Activated CD4-positive, alpha-beta T cell treated with anti-CD3 and anti-CD28 coated beads for 36 hours (primary cell): ENCODE measurements around the gene TBC1D22B. TPM values are rescaled to one million over a fixed set of nuclear protein-coding genes. Genes with fewer than 3 reads are reported as not detected.
A peak's percentile ranks its signal among the peaks of the same experiment; 100 is the strongest.

Experiments used
- ATAC-seq: fragments of 200-7000 bp; cut with Tn5 transposase; one replicate; pipeline ENCODE4 v1.10.0; 2021; ENCODE audit warnings: mild to moderate bottlenecking, moderate library complexity
- CTCF ChIA-PET: fragments of 350-600 bp; sonication (Branson Sonifier 250); formaldehyde crosslinking; loops from one replicate; lab custom pipeline; 2021; ENCODE audit warnings: antibody characterized with exemption; lab: Charles Lee
- POLR2A ChIA-PET: fragments of 350-600 bp; sonication (Branson Sonifier 250); formaldehyde crosslinking; loops from one replicate; lab custom pipeline; 2021; ENCODE audit warnings: antibody characterized with exemption, inconsistent platforms; lab: Charles Lee
- DNase-seq: peaks from one replicate; pipeline ENCODE4 v3.0.0-alpha.2; 2020
- H3K27ac Mint-ChIP-seq: one replicate; pipeline ENCODE4 v1.8.0; 2021; ENCODE audit warnings: mixed read lengths
- H3K27me3 Mint-ChIP-seq: one replicate; pipeline ENCODE4 v1.8.0; 2021; ENCODE audit warnings: mixed read lengths
- H3K36me3 Mint-ChIP-seq: one replicate; pipeline ENCODE4 v1.8.0; 2021; ENCODE audit warnings: low read depth, mixed read lengths
- H3K4me1 Mint-ChIP-seq: one replicate; pipeline ENCODE4 v1.8.0; 2021; ENCODE audit warnings: mixed read lengths
- H3K4me3 Mint-ChIP-seq: one replicate; pipeline ENCODE4 v1.8.0; 2021; ENCODE audit warnings: mild to moderate bottlenecking, moderate library complexity, mixed read lengths
- H3K9me3 Mint-ChIP-seq: one replicate; pipeline ENCODE4 v1.8.0; 2021; ENCODE audit warnings: low read depth, mixed read lengths
- intact Hi-C, 2 experiments: fragments of 100-400 bp; cut with DNase I in 1 of 2; cut with micrococcal nuclease in 1 of 2; formaldehyde crosslinking; loops; one replicate each; pipeline versions ENCODE4 v1.14.2 to v1.15.1; 2022 to 2024; cut with DNase I, micrococcal nuclease
- total RNA-seq, 2 experiments: library from RNA; stranded (reverse); gene quantifications; one replicate each; pipeline ENCODE4 v1.2.3, GENCODE V29; 2021

Gene TBC1D22B
- total RNA-seq, 2 experiments from 2014 or later, result 14.9 to 17.0 TPM

GRCh38 chr6:37254881-37255280 is 2.7 kb upstream of the TBC1D22B start:
- ChIA-PET POLR2A (no interaction called here), CTCF (interaction anchor here (0.8 to 1.2 kb wide), 4 partner anchors 29 to 462 kb away, joined by 3 read pairs; no protein-coding TSS in a partner anchor)
- no peak for ATAC-seq
- peaks cover 23% of the 10 kb centered on the region for H3K4me1 Mint-ChIP-seq
- no peak overlapping the region for H3K27ac Mint-ChIP-seq
- no peaks in the 10 kb centered on the region for H3K9me3 Mint-ChIP-seq
- intact Hi-C loops, result loop anchor here in 1 of 2 experiments (5.0 kb wide), 1 partner anchor 33 kb away; no protein-coding TSS in a partner anchor
- DNase-seq, result no peak
- peaks cover 4% of the 10 kb centered on the region for H3K36me3 Mint-ChIP-seq
- H3K4me3 Mint-ChIP-seq, result no peak overlapping the region
- no peaks in the 10 kb centered on the region for H3K27me3 Mint-ChIP-seq

GRCh38 chr6:37256692-37257319 is 766 bp upstream of the TBC1D22B start:
- peaks cover 38% of the 10 kb centered on the region for H3K4me1 Mint-ChIP-seq
- intact Hi-C loops, result loop anchor here (1.0 to 5.0 kb wide), 7 partner anchors 17 to 562 kb away; partner anchors contain the start of genes CMTR1 (in 1 of the 2), MTCH1 (in 1 of the 2), PIM1 (in 1 of the 2) and ZFAND3 (in 1 of the 2)
- H3K9me3 Mint-ChIP-seq, result no peaks in the 10 kb centered on the region
- peak overlapping the region; percentile 94 for H3K27ac Mint-ChIP-seq
- peak overlapping the region; percentile 74 for H3K4me3 Mint-ChIP-seq
- ChIA-PET CTCF (interaction anchor here (0.8 to 2.3 kb wide), 6 partner anchors 9 to 86 kb away, joined by 3 to 10 read pairs (median 3); no protein-coding TSS in a partner anchor), POLR2A (interaction anchor here (0.7 to 1.6 kb wide), 6 partner anchors 10 to 271 kb away, joined by 3 to 7 read pairs (median 4); partner anchors contain the start of gene MTCH1)
- DNase-seq, result no peak
- ATAC-seq, result no peak
- H3K27me3 Mint-ChIP-seq, result no peaks in the 10 kb centered on the region
- H3K36me3 Mint-ChIP-seq, result peaks cover 6% of the 10 kb centered on the region

GRCh38 chr6:37257320-37257633 is 295 bp upstream of the TBC1D22B start:
- H3K27ac Mint-ChIP-seq, result peak overlapping the region; percentile 94
- H3K4me1 Mint-ChIP-seq, result peaks cover 39% of the 10 kb centered on the region
- H3K27me3 Mint-ChIP-seq, result no peaks in the 10 kb centered on the region
- no peak for DNase-seq
- H3K4me3 Mint-ChIP-seq, result peak overlapping the region; percentile 74
- H3K9me3 Mint-ChIP-seq, result no peaks in the 10 kb centered on the region
- POLR2A ChIA-PET, result interaction anchor here (1.1 to 1.6 kb wide), 5 partner anchors 11 to 271 kb away, joined by 3 to 7 read pairs (median 4); partner anchors contain the start of gene MTCH1
- peaks cover 6% of the 10 kb centered on the region for H3K36me3 Mint-ChIP-seq
- no peak for ATAC-seq
- CTCF ChIA-PET, result interaction anchor here (0.7 to 2.3 kb wide), 8 partner anchors 9 to 86 kb away, joined by 3 to 10 read pairs (median 4); no protein-coding TSS in a partner anchor
- intact Hi-C loops, result loop anchor here (1.0 to 5.0 kb wide), 7 partner anchors 17 to 562 kb away; partner anchors contain the start of genes CMTR1 (in 1 of the 2), MTCH1 (in 1 of the 2), PIM1 (in 1 of the 2) and ZFAND3 (in 1 of the 2)

- DNase-seq, result no peak
- peaks cover 50% of the 10 kb centered on the region for H3K4me1 Mint-ChIP-seq
- intact Hi-C loops, result loop anchor here in 1 of 2 experiments (5.0 kb wide), 1 partner anchor 36 kb away; no protein-coding TSS in a partner anchor
- H3K4me3 Mint-ChIP-seq, result peak overlapping the region; percentile 74
- H3K36me3 Mint-ChIP-seq, result peaks cover 10% of the 10 kb centered on the region
- H3K27me3 Mint-ChIP-seq, result no peaks in the 10 kb centered on the region
- peak overlapping the region; percentile 94 for H3K27ac Mint-ChIP-seq
- ATAC-seq, result no peak
- no peaks in the 10 kb centered on the region for H3K9me3 Mint-ChIP-seq
- ChIA-PET POLR2A (interaction anchor here (0.9 to 1.6 kb wide), 9 partner anchors 17 to 273 kb away, joined by 3 to 7 read pairs (median 4); partner anchors contain the start of gene MTCH1), CTCF (interaction anchor here (0.9 to 1.8 kb wide), 6 partner anchors 18 to 237 kb away, joined by 3 to 5 read pairs (median 4); no protein-coding TSS in a partner anchor)
Measured at GRCh38 chr6:37258405-37259105, 983 bp downstream of the TBC1D22B start.

GRCh38 chr6:37259191-37259590 is 1.6 kb downstream of the TBC1D22B start:
- no peaks in the 10 kb centered on the region for H3K27me3 Mint-ChIP-seq
- no peaks in the 10 kb centered on the region for H3K9me3 Mint-ChIP-seq
- POLR2A ChIA-PET, result no interaction called here
- intact Hi-C loops, result loop anchor here in 1 of 2 experiments (5.0 kb wide), 1 partner anchor 37 kb away; no protein-coding TSS in a partner anchor
- ATAC-seq (peak; percentile 3), DNase-seq (peak; percentile 21)
- peak overlapping the region; percentile 74 for H3K4me3 Mint-ChIP-seq
- peaks cover 11% of the 10 kb centered on the region for H3K36me3 Mint-ChIP-seq
- peak overlapping the region; percentile 94 for H3K27ac Mint-ChIP-seq
- CTCF ChIA-PET, result interaction anchor here (0.9 to 1.8 kb wide), 5 partner anchors 18 to 88 kb away, joined by 3 to 5 read pairs (median 4); no protein-coding TSS in a partner anchor
- H3K4me1 Mint-ChIP-seq, result peaks cover 54% of the 10 kb centered on the region

GRCh38 chr6:37260040-37260439 is 2.5 kb downstream of the TBC1D22B start:
- Mint-ChIP-seq H3K27ac (peak overlapping the region; percentile 94), H3K4me3 (peak overlapping the region; percentile 74), H3K4me1 (peaks cover 61% of the 10 kb centered on the region), H3K36me3 (peaks cover 17% of the 10 kb centered on the region), H3K9me3 (no peaks in the 10 kb centered on the region), H3K27me3 (no peaks in the 10 kb centered on the region)
- ChIA-PET CTCF (interaction anchor here (0.9 to 1.7 kb wide), 3 partner anchors 19 to 89 kb away, joined by 3 to 4 read pairs (median 3); no protein-coding TSS in a partner anchor), POLR2A (no interaction called here)
- DNase-seq (no peak), ATAC-seq (peak; percentile 13)
- intact Hi-C loops, result loop anchor here in 1 of 2 experiments (1.0 to 2.0 kb wide), 2 partner anchors 235 to 257 kb away; no protein-coding TSS in a partner anchor

- POLR2A ChIA-PET, result no interaction called here
- peaks cover 65% of the 10 kb centered on the region for H3K4me1 Mint-ChIP-seq
- DNase-seq (peak; percentile 29), ATAC-seq (peak; percentile 13)
- H3K4me3 Mint-ChIP-seq, result no peak overlapping the region
- CTCF ChIA-PET, result interaction anchor here (0.9 to 1.7 kb wide), 3 partner anchors 19 to 89 kb away, joined by 3 to 4 read pairs (median 3); no protein-coding TSS in a partner anchor
- peaks cover 17% of the 10 kb centered on the region for H3K36me3 Mint-ChIP-seq
- H3K27me3 Mint-ChIP-seq, result no peaks in the 10 kb centered on the region
- intact Hi-C loops, result loop anchor here in 1 of 2 experiments (1.0 to 2.0 kb wide), 2 partner anchors 235 to 256 kb away; no protein-coding TSS in a partner anchor
- peak overlapping the region; percentile 42 for H3K27ac Mint-ChIP-seq
- no peaks in the 10 kb centered on the region for H3K9me3 Mint-ChIP-seq
Measured at GRCh38 chr6:37260444-37260843, 2.9 kb downstream of the TBC1D22B start.

- ChIA-PET CTCF (interaction anchor here (0.6 to 1.0 kb wide), 2 partner anchors 33 to 419 kb away, joined by 3 read pairs; no protein-coding TSS in a partner anchor), POLR2A (interaction anchor here (0.9 kb wide), 1 partner anchor 21 kb away, joined by 7 read pairs; no protein-coding TSS in a partner anchor)
- peaks cover 69% of the 10 kb centered on the region for H3K4me1 Mint-ChIP-seq
- ATAC-seq (no peak), DNase-seq (no peak)
- intact Hi-C loops, result loop anchor here in 1 of 2 experiments (2.0 kb wide), 1 partner anchor 256 kb away; no protein-coding TSS in a partner anchor
- H3K4me3 Mint-ChIP-seq, result no peak overlapping the region
- peak overlapping the region; percentile 33 for H3K27ac Mint-ChIP-seq
- no peaks in the 10 kb centered on the region for H3K9me3 Mint-ChIP-seq
- H3K27me3 Mint-ChIP-seq, result no peaks in the 10 kb centered on the region
- peaks cover 17% of the 10 kb centered on the region for H3K36me3 Mint-ChIP-seq
Measured at GRCh38 chr6:37261198-37261597, 3.6 kb downstream of the TBC1D22B start.

GRCh38 chr6:37262446-37263026 is 5.0 kb downstream of the TBC1D22B start:
- no peak for DNase-seq
- peaks cover 17% of the 10 kb centered on the region for H3K36me3 Mint-ChIP-seq
- ATAC-seq, result no peak
- H3K27me3 Mint-ChIP-seq, result no peaks in the 10 kb centered on the region
- no peak overlapping the region for H3K4me3 Mint-ChIP-seq
- CTCF ChIA-PET, result interaction anchor here (0.8 to 1.3 kb wide), 2 partner anchors 14 to 63 kb away, joined by 3 to 4 read pairs; no protein-coding TSS in a partner anchor
- peak overlapping the region; percentile 40 for H3K27ac Mint-ChIP-seq
- POLR2A ChIA-PET, result no interaction called here
- intact Hi-C loops, result no loop called here
- H3K4me1 Mint-ChIP-seq, result peaks cover 61% of the 10 kb centered on the region
- H3K9me3 Mint-ChIP-seq, result no peaks in the 10 kb centered on the region

- ATAC-seq (no peak), DNase-seq (no peak)
- Mint-ChIP-seq H3K27ac (peak overlapping the region; percentile 22), H3K4me1 (peaks cover 50% of the 10 kb centered on the region), H3K9me3 (no peaks in the 10 kb centered on the region), H3K27me3 (no peaks in the 10 kb centered on the region), H3K36me3 (peaks cover 22% of the 10 kb centered on the region), H3K4me3 (no peak overlapping the region)
- intact Hi-C loops, result no loop called here
- POLR2A ChIA-PET, result no interaction called here
- CTCF ChIA-PET, result interaction anchor here (0.7 to 1.4 kb wide), 2 partner anchors 12 to 17 kb away, joined by 3 to 6 read pairs; no protein-coding TSS in a partner anchor
Measured at GRCh38 chr6:37265001-37265400, 7.4 kb downstream of the TBC1D22B start.
